Smooth muscle cell (in vitro differentiated cells): ENCODE results near the gene KLHL40. TPM values are rescaled to one million over a fixed set of nuclear protein-coding genes. Genes with fewer than 3 reads are reported as not detected.

Experiments
- DNase-seq: peaks from one replicate; lab custom pipeline; 2025; ENCODE audit not compliant: unreplicated experiment; lab: John Stamatoyannopoulos, UW
- H2AFZ ChIP-seq: fragments of 200-600 bp; sonication (generic); 2 replicates; pipeline ENCODE4 v1.6.0; 2016; ENCODE audit warnings: antibody characterized with exemption, low read depth, mild to moderate bottlenecking
- H3F3A ChIP-seq: fragments of 200-600 bp; sonication (generic); 2 replicates; pipeline ENCODE4 v1.6.0; 2017; ENCODE audit warnings: antibody characterized with exemption, low read depth
- H3K27ac ChIP-seq: fragments of 200-600 bp; sonication (generic); 2 replicates; pipeline ENCODE4 v1.5.1; 2016; ENCODE audit warnings: low read depth, mild to moderate bottlenecking
- H3K27me3 ChIP-seq: fragments of 200-600 bp; sonication (generic); 2 replicates; pipeline ENCODE4 v1.6.1; 2016; ENCODE audit warnings: low read depth, mild to moderate bottlenecking
- H3K36me3 ChIP-seq: fragments of 200-600 bp; sonication (generic); 2 replicates; pipeline ENCODE4 v1.5.1; 2016; ENCODE audit warnings: low read depth
- H3K4me1 ChIP-seq: fragments of 200-600 bp; sonication (generic); 2 replicates; pipeline ENCODE4 v1.5.1; 2016; ENCODE audit warnings: low read depth
- H3K4me2 ChIP-seq: fragments of 200-600 bp; sonication (generic); 2 replicates; pipeline ENCODE4 v1.6.0; 2016; ENCODE audit warnings: mild to moderate bottlenecking
- H3K4me3 ChIP-seq: fragments of 200-600 bp; sonication (generic); 2 replicates; pipeline ENCODE4 v1.5.1; 2016; ENCODE audit warnings: mild to moderate bottlenecking
- H3K79me2 ChIP-seq: fragments of 200-600 bp; sonication (generic); 2 replicates; pipeline ENCODE4 v1.6.0; 2016; ENCODE audit warnings: low read depth, mild to moderate bottlenecking
- H3K9ac ChIP-seq: fragments of 200-600 bp; sonication (generic); 2 replicates; pipeline ENCODE4 v1.6.0; 2016; ENCODE audit warnings: low read depth
- H3K9me3 ChIP-seq: fragments of 200-600 bp; sonication (generic); replicated peaks from 2 replicates; pipeline ENCODE4 v1.5.1; 2016; ENCODE audit warnings: low read depth
- H4K20me1 ChIP-seq: fragments of 200-600 bp; sonication (generic); 2 replicates; pipeline ENCODE4 v1.6.0; 2016; ENCODE audit warnings: low read depth
- WGBS: methylation state at CpG from one replicate; pipeline ENCODE4 v1.1.7; 2016; ENCODE audit warnings: low lambda C conversion rate; 5-methylcytosine and 5-hydroxymethylcytosine counted together
- polyA plus RNA-seq: library from polyadenylated mRNA; unstranded; fragments of >200 nt; fragmentation: Nextera tagmentation; extraction: Ambion mirVana; gene quantifications from 2 replicates; pipeline ENCODE4 v1.2.1, GENCODE V29; 2016
- total RNA-seq: library from RNA; depleted of rRNA; stranded (reverse); fragments of >200 nt; gene quantifications from 2 replicates; pipeline ENCODE4 v1.2.3, GENCODE V29; 2014
- TF ChIP-seq, protein P1 (sequence below): fragments of 200-600 bp; sonication (generic); IDR thresholded peaks from 2 replicates; pipeline ENCODE4 v1.5.1; 2017; ENCODE audit warnings: borderline replicate concordance, mild to moderate bottlenecking, antibody characterized with exemption; ENCODE audit not compliant: insufficient read depth, poor library complexity, severe bottlenecking

Gene KLHL40
- total and polyA plus RNA-seq, 2 experiments from 2014 or later = not detected

DNA sequence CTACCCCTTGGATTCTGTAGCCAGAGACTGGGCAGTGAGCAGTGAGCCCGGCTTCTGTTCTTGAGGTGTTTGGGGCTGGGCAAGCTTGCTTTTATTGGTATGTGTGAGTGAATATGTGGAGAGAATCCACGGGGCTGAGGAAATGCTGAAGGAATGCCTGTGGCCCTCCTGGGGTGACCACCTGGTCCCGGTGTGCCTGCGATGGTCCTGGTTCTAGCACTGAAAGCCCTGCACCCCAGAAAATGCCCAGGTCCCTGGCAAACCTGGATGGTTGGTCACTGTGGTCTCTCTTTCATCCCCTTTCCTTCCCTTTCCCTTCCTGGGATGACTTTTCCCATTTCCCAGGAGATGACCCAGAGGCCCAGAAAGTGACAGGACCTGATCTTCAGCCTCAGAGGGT lies 27.7 kb upstream of the KLHL40 start:
- H4K20me1 ChIP-seq = peaks cover 35% of the 10 kb centered on the region
- peaks cover 11% of the 10 kb centered on the region for H3K79me2 ChIP-seq
- WGBS = 92% methylated on average over 4 of the region's 4 CpGs
- no peak for DNase-seq
- H3K9me3 ChIP-seq = no peaks in the 10 kb centered on the region
- no peaks in the 10 kb centered on the region for H3K36me3 ChIP-seq
- no peak overlapping the region for H3K4me2 ChIP-seq
- H3K27me3 ChIP-seq = no peaks in the 10 kb centered on the region
- H3K4me3 ChIP-seq = no peak overlapping the region
- H3K9ac ChIP-seq = no peak overlapping the region
- no peak overlapping the region for H3K27ac ChIP-seq
- H3F3A ChIP-seq = peaks cover under 1% of the 10 kb centered on the region
- peaks cover 9% of the 10 kb centered on the region for H3K4me1 ChIP-seq
- TF ChIP-seq, protein P1, sequence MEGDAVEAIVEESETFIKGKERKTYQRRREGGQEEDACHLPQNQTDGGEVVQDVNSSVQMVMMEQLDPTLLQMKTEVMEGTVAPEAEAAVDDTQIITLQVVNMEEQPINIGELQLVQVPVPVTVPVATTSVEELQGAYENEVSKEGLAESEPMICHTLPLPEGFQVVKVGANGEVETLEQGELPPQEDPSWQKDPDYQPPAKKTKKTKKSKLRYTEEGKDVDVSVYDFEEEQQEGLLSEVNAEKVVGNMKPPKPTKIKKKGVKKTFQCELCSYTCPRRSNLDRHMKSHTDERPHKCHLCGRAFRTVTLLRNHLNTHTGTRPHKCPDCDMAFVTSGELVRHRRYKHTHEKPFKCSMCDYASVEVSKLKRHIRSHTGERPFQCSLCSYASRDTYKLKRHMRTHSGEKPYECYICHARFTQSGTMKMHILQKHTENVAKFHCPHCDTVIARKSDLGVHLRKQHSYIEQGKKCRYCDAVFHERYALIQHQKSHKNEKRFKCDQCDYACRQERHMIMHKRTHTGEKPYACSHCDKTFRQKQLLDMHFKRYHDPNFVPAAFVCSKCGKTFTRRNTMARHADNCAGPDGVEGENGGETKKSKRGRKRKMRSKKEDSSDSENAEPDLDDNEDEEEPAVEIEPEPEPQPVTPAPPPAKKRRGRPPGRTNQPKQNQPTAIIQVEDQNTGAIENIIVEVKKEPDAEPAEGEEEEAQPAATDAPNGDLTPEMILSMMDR = no peak
- no peak overlapping the region for H2AFZ ChIP-seq

GRCh38 chr3:42658091-42658770 lies 27.1 kb upstream of the KLHL40 start:
- Histone ChIP-seq H3K4me1 (peaks cover 3% of the 10 kb centered on the region), H3K27ac (no peak overlapping the region), H3K36me3 (no peaks in the 10 kb centered on the region), H3K9me3 (no peaks in the 10 kb centered on the region), H3K27me3 (no peaks in the 10 kb centered on the region), H2AFZ (no peak overlapping the region), H3K9ac (no peak overlapping the region), H3F3A (no peaks in the 10 kb centered on the region), H3K4me3 (no peak overlapping the region), H3K79me2 (peaks cover 9% of the 10 kb centered on the region), H4K20me1 (peaks cover 35% of the 10 kb centered on the region), H3K4me2 (no peak overlapping the region)
- TF ChIP-seq, protein P1 = no peak
- 95% methylated on average over 30 of the region's 34 CpGs for WGBS
- DNase-seq = no peak

GRCh38 chr3:42658771-42659390 lies 26.5 kb upstream of the KLHL40 start:
- 97% methylated on average over 21 of the region's 22 CpGs for WGBS
- no peak overlapping the region for H3K4me3 ChIP-seq
- H3K9me3 ChIP-seq = no peaks in the 10 kb centered on the region
- H3K27me3 ChIP-seq = no peaks in the 10 kb centered on the region
- H3K4me2 ChIP-seq = no peak overlapping the region
- peaks cover 35% of the 10 kb centered on the region for H4K20me1 ChIP-seq
- TF ChIP-seq, protein P1 = no peak
- no peak overlapping the region for H2AFZ ChIP-seq
- H3K36me3 ChIP-seq = no peaks in the 10 kb centered on the region
- H3K4me1 ChIP-seq = no peaks in the 10 kb centered on the region
- no peak for DNase-seq
- no peak overlapping the region for H3K9ac ChIP-seq
- H3K79me2 ChIP-seq = peaks cover 2% of the 10 kb centered on the region
- no peaks in the 10 kb centered on the region for H3F3A ChIP-seq
- no peak overlapping the region for H3K27ac ChIP-seq
